Gastrocnemius medialis (tissue), 4 donors: ENCODE data around the gene CCDC30. TPM values are rescaled to one million over a fixed set of nuclear protein-coding genes. Genes with fewer than 3 reads are reported as not detected.
"Not testable (repeated sequence)": the region's sequence is repeated elsewhere in the genome, so short reads cannot be mapped to it uniquely, and the experiment has no call there.

Source experiments
- ATAC-seq, 2 donors: fragments of 150-250 bp; one replicate each; pipeline ENCODE4 v1.9.1; 2016
- DNase-seq, 2 donors: peaks; one replicate each; pipeline ENCODE4 v3.0.0-alpha.2; 2019
- H3K27ac ChIP-seq, 4 donors: fragments of 200-600 bp; sonication (generic); 1 replicate in 1 of 4; 2 replicates in 3 of 4; pipeline ENCODE4 v1.5.1; 2016 to 2018; ENCODE audit warnings: mild to moderate bottlenecking in 2 of 4, moderate library complexity in 1 of 4
- H3K27me3 ChIP-seq, 3 donors: fragments of 200-600 bp; sonication (generic) in 2 of 3; 1 replicate in 1 of 3; 2 replicates in 2 of 3; pipeline versions ENCODE4 v1.5.1 to v1.6.0; 2016 to 2019; ENCODE audit warnings: mild to moderate bottlenecking in 1 of 3, moderate library complexity in 1 of 3
- H3K36me3 ChIP-seq, 2 donors: fragments of 200-600 bp; sonication (generic) in 1 of 2; one replicate each; pipeline ENCODE4 v1.5.1; 2017 to 2018
- H3K4me1 ChIP-seq, 2 donors: fragments of 200-600 bp; sonication (generic) in 1 of 2; one replicate each; pipeline ENCODE4 v1.5.1; 2016 to 2017; ENCODE audit warnings: mild to moderate bottlenecking in 2 of 2
- H3K4me3 ChIP-seq, 4 donors: fragments of 200-600 bp; sonication (generic) in 3 of 4; 1 replicate in 1 of 4; 2 replicates in 3 of 4; pipeline ENCODE4 v1.5.1; 2016 to 2019; ENCODE audit warnings: mild to moderate bottlenecking in 2 of 4
- H3K9me3 ChIP-seq, 3 donors: fragments of 200-600 bp; sonication (generic) in 2 of 3; 1 replicate in 1 of 3; 2 replicates in 2 of 3; pipeline ENCODE4 v1.5.1; 2016 to 2019
- POLR2A ChIP-seq, 2 donors: fragments of 450-650 bp; IDR thresholded peaks; one replicate each; pipeline ENCODE4 v1.6.1; 2017; ENCODE audit warnings: antibody characterized with exemption in 2 of 2, mild to moderate bottlenecking in 2 of 2, moderate library complexity in 2 of 2
- in situ Hi-C, 4 donors: fragments of 200-750 bp; cut with MboI; loops; one replicate each; pipeline versions ENCODE4 v1.15.0 to v1.8.0; 2017; ENCODE audit warnings: low sequenced_read_pairs in 4 of 4
- intact Hi-C: fragments of 100-400 bp; cut with DNase I; formaldehyde crosslinking; loops from one replicate; pipeline ENCODE4 v1.15.1; 2023; ENCODE audit warnings: low total_unique reads
- total RNA-seq, 4 donors: library from RNA; depleted of rRNA; stranded (reverse); fragments of >200 nt; gene quantifications; one replicate each; pipeline versions ENCODE4 v1.1.0 to v1.2.3, GENCODE V29; 2016
- TF ChIP-seq, protein P1 (sequence below), 5 experiments: fragments of 450-650 bp in 3 of 5; fragments of 200-600 bp in 2 of 5; sonication (generic) in 2 of 5; IDR thresholded peaks in 4 of 5; conservative IDR thresholded peaks in 1 of 5; 1 replicate in 4 of 5; 2 replicates in 1 of 5; pipeline ENCODE4 v1.5.1; 2016 to 2019; ENCODE audit warnings: antibody characterized with exemption in 5 of 5, mild to moderate bottlenecking in 3 of 5, moderate library complexity in 3 of 5

The CCDC30 gene
- total RNA-seq, 4 donors from 2014 or later, result 0.24 to 2.9 (median 0.74) TPM

DNA sequence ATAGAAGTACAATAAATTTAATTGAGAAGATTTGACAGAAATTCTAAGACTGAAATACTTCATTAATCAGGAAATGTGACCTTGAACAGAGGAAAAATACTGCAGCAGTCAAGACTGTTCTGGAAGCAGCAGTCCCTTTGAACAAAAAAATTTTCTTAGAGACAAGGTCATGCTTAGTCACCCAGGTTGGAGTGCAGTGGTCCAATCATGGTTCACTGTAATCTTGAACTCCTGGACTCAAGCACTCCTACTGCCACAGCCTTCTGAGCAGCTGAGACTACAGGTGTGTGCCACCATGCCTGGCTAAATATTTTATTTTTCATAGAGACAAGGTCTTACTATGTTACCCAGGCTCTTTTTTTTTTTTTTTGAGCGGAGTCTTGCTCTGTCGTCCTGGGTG, 1.9 kb upstream of the CCDC30 start:
- Histone ChIP-seq H3K27me3 (no peaks in the 10 kb centered on the region), H3K4me3 (no peak overlapping the region), H3K4me1 (peaks cover 23 to 25% of the 10 kb centered on the region in 2 donors), H3K9me3 (no peaks in the 10 kb centered on the region), H3K27ac (no peak overlapping the region), H3K36me3 (peaks cover 0 to 30% of the 10 kb centered on the region in 2 donors)
- ATAC-seq (no peak), DNase-seq (no peak)
- intact Hi-C loops, result loop anchor here (10.0 kb wide), 1 partner anchor 224 kb away; the partner anchor contains the start of gene YBX1
- in situ Hi-C loops, result no loop called here
- TF ChIP-seq, protein P1, sequence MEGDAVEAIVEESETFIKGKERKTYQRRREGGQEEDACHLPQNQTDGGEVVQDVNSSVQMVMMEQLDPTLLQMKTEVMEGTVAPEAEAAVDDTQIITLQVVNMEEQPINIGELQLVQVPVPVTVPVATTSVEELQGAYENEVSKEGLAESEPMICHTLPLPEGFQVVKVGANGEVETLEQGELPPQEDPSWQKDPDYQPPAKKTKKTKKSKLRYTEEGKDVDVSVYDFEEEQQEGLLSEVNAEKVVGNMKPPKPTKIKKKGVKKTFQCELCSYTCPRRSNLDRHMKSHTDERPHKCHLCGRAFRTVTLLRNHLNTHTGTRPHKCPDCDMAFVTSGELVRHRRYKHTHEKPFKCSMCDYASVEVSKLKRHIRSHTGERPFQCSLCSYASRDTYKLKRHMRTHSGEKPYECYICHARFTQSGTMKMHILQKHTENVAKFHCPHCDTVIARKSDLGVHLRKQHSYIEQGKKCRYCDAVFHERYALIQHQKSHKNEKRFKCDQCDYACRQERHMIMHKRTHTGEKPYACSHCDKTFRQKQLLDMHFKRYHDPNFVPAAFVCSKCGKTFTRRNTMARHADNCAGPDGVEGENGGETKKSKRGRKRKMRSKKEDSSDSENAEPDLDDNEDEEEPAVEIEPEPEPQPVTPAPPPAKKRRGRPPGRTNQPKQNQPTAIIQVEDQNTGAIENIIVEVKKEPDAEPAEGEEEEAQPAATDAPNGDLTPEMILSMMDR (IDR thresholded peaks at IDR 0.05 in 4 of 5, conservative IDR thresholded peaks at IDR 0.05 in 1 of 5), result no peak
- no peak for TF ChIP-seq POLR2A (IDR thresholded peaks at IDR 0.05)

- no peak for DNase-seq
- peaks cover 0 to 24% of the 10 kb centered on the region in 2 donors for H3K36me3 ChIP-seq
- intact Hi-C loops, result loop anchor here (1.0 to 10.0 kb wide), 5 partner anchors 121 to 353 kb away; partner anchors contain the start of genes C1orf50, ERMAP, P3H1 and PPIH
- no peak for ATAC-seq
- no peaks in the 10 kb centered on the region for H3K9me3 ChIP-seq
- no peak for TF ChIP-seq POLR2A (IDR thresholded peaks at IDR 0.05)
- TF ChIP-seq, protein P1 (IDR thresholded peaks at IDR 0.05 in 4 of 5, conservative IDR thresholded peaks at IDR 0.05 in 1 of 5), result no peak
- H3K4me3 ChIP-seq, result peak overlapping the region in 3 of 4 donors; percentile 67 to 79 (median 73)
- no peaks in the 10 kb centered on the region for H3K27me3 ChIP-seq
- in situ Hi-C loops, result no loop called here
- peaks cover 14 to 16% of the 10 kb centered on the region in 2 donors for H3K4me1 ChIP-seq
- no peak overlapping the region for H3K27ac ChIP-seq
Measured at GRCh38 chr1:42463921-42464320, 835 bp downstream of the CCDC30 start.

GRCh38 chr1:42466030-42466429, 2.9 kb downstream of the CCDC30 start:
- in situ Hi-C loops, result no loop called here
- H3K9me3 ChIP-seq, result no peaks in the 10 kb centered on the region
- peaks cover 14 to 16% of the 10 kb centered on the region in 2 donors for H3K4me1 ChIP-seq
- no peak overlapping the region for H3K27ac ChIP-seq
- no peak overlapping the region for H3K4me3 ChIP-seq
- ATAC-seq (no peak), DNase-seq (no peak)
- intact Hi-C loops, result loop anchor here (10.0 kb wide), 1 partner anchor 219 kb away; the partner anchor contains the start of gene YBX1
- H3K36me3 ChIP-seq, result peaks cover 0 to 3% of the 10 kb centered on the region in 2 donors
- H3K27me3 ChIP-seq, result no peaks in the 10 kb centered on the region
- TF ChIP-seq, protein P1 (IDR thresholded peaks at IDR 0.05 in 4 of 5, conservative IDR thresholded peaks at IDR 0.05 in 1 of 5), result no peak
- TF ChIP-seq POLR2A (IDR thresholded peaks at IDR 0.05), result no peak

DNA sequence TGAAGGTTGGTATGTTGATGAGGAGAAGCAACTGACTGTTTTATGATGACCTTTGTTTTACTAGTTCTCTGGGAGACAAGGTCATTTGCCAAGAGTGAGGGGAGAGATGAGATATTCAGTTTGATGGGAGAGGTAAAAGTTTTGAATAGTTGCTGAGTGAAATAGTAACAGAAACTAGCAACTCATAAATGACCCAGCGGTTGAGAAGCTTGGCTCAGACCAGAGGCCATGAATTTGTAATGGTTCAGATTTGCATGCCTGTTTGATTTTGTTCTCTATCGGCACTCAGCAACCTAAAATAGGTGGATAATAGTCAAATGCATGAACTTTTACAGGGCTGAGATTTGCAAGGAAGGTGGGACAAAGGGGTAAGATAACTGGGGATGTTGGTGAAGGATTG, 6.6 kb downstream of the CCDC30 start:
- H3K36me3 ChIP-seq, result no peaks in the 10 kb centered on the region
- ATAC-seq (no peak), DNase-seq (no peak)
- no peaks in the 10 kb centered on the region for H3K4me1 ChIP-seq
- intact Hi-C loops (loop anchor here (10.0 kb wide), 1 partner anchor 215 kb away; the partner anchor contains the start of gene YBX1), in situ Hi-C loops (no loop called here)
- no peak overlapping the region for H3K27ac ChIP-seq
- TF ChIP-seq, protein P1 (IDR thresholded peaks at IDR 0.05 in 4 of 5, conservative IDR thresholded peaks at IDR 0.05 in 1 of 5), result no peak
- no peak for TF ChIP-seq POLR2A (IDR thresholded peaks at IDR 0.05)
- no peaks in the 10 kb centered on the region for H3K9me3 ChIP-seq
- no peaks in the 10 kb centered on the region for H3K27me3 ChIP-seq
- no peak overlapping the region for H3K4me3 ChIP-seq

- TF ChIP-seq, protein P1 (IDR thresholded peaks at IDR 0.05 in 4 of 5, conservative IDR thresholded peaks at IDR 0.05 in 1 of 5), result no peak
- TF ChIP-seq POLR2A (IDR thresholded peaks at IDR 0.05), result no peak
- Histone ChIP-seq H3K27me3 (no peaks in the 10 kb centered on the region), H3K9me3 (no peaks in the 10 kb centered on the region), H3K36me3 (no peaks in the 10 kb centered on the region), H3K4me1 (no peaks in the 10 kb centered on the region), H3K4me3 (no peak overlapping the region), H3K27ac (no peak overlapping the region)
- DNase-seq (no peak), ATAC-seq (no peak)
- in situ Hi-C loops, result no loop called here
- intact Hi-C loops, result no loop called here
Measured at GRCh38 chr1:42476605-42477004, 13.5 kb downstream of the CCDC30 start.

GRCh38 chr1:42477354-42477753, 14.3 kb downstream of the CCDC30 start:
- in situ Hi-C loops, H3K4me1 ChIP-seq, H3K27ac ChIP-seq, DNase-seq, intact Hi-C loops, H3K9me3 ChIP-seq, ATAC-seq, H3K27me3 ChIP-seq, H3K36me3 ChIP-seq, H3K4me3 ChIP-seq: not testable (repeated sequence)
